Measurements from ENCODE around the gene C11orf42.

C11orf42 gene

DNA sequence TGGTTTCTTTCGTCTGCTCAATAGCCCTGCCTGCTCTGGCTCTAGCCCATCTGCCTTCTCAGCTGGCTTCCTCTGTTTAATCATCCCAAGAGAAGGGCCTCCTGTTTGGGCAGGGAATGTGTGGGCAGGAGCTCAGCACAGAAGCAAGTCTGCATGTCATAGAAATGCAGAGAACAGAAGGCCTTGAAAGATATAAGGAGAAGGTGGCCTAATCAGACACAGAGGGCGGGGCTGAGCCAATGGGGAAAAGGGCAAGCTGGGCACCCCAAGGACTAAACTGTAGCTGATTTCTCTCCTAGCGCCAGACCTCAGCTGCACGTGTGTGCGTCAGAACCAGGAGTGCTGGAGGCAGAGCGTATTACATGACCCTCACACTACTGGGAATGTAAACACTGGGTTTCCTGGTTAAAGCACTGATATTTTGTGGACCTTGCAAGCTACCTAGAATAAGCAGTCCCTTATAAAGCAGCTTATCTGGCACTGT is 46.7 kb downstream of the C11orf42 start:
- no peak for FAIRE-seq
- DNase-seq (ENCODE audit: low spot score): no peak

DNA sequence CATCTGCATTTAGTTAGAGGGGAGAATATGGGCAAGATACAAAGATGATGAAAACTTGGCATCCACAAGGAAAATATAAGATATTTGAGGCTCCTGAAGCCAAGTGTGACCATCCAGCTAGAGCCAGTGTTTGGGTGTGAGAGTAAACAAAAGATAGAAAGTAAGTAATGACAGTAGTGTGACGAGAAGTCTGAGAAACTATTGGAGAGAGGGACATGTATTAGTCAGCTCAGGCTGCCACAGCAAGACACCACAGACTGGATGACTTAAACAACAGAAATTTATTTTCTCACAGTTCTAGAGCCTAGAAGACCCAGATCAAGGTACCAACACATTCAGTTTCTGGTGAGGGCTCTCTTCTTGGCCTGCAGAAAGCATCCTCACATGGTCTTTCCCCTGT is 47.8 kb downstream of the C11orf42 start:
- no peak for FAIRE-seq

DNA sequence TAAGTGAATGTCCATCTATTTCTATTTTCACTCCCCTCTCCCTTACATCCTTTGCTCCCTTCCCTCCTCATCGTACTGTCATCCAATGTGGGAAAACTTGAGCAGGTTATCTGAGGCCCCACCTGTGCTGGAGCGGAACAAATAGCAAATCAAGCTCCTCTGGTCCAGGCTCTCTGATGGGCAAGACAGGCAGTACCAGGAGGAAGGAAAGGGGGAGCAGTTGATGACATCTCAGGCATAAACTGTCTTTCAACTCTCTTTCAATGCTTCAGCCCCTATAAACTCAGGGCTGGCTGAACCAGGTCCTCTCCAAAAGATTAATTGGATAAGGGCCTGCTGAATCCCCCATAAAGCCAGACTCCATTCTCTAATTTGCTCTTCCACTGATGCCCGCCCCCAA is 52.8 kb downstream of the C11orf42 start:
- FAIRE-seq (no peak), DNase-seq (ENCODE audit: low spot score) (no peak)

More for the DNA sequence above, 47.8 kb downstream of the C11orf42 start:
- no peak for DNase-seq (ENCODE audit: low spot score)

DNA sequence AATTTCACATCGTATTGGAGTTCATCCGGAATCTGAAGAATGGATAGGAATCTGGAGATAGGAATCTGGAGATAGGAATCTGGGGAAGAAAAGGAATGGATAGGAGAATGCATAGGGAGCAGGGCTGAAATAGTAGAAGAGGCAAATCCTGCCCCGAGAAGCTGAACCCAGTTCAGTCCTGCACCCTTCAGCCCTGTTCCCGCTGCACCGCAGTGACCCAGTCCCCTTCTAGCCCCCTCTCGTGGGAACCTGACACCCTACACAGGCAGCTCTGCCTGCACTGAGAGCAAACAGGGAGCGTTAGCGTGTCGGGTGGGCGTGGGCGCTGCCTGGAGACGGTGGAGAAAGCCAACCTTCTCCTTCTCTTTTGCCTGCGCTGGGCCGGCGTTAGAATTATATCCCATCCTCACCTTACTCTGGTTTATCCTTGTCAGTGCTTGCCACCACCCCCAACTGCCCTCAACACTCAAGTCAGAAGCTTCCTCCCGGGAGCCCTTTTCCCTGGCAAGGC is 53.3 kb downstream of the C11orf42 start:
- FAIRE-seq: no peak

DNA sequence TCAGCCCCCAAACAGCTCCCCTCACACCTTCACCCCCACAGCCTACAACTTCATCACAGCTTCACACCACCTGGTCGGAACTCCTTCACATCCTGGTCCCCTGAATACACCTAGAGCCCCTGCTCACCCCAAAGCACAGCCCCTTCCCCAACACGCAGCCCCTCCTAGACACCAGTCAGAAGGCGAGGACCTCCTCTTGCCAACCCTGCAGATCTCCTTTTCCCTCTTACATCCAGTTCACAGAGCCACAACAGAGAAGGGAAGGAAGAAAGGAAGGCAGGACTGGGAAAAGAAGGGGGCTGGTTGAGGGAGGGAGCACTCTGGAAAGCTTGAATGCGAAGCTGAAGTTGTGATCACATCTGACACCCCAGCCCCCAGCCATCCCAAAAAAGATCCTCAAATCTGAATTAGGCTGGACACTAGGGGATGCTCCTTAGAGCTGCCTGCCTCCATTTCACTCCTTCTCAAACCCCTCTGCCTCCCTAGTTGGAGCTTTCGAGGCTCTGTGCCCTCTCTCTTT is 54.9 kb downstream of the C11orf42 start:
- no peak for FAIRE-seq
- no peak for DNase-seq (ENCODE audit: low spot score)

More for the DNA sequence above, 53.3 kb downstream of the C11orf42 start:
- no peak for DNase-seq (ENCODE audit: low spot score)
